Cardiac muscle cell (in vitro differentiated cells and primary cell): ENCODE results near the gene ALDH3A2. TPM values are rescaled to one million over a fixed set of nuclear protein-coding genes. Genes with fewer than 3 reads are reported as not detected.

Experiments
- DNase-seq, 2 donors: peaks; one replicate each; pipeline versions ENCODE4 v3.0.0 to v3.0.0-alpha.2; 2010 to 2017; ENCODE audit warnings: low read depth in 1 of 2, low spot score in 1 of 2
- H3K27ac ChIP-seq: fragments of 200-600 bp; sonication (generic); 2 replicates; pipeline ENCODE4 v1.5.1; 2016
- H3K27me3 ChIP-seq: fragments of 200-600 bp; sonication (generic); 2 replicates; pipeline ENCODE4 v1.6.0; 2016; ENCODE audit warnings: control low read depth
- H3K36me3 ChIP-seq: fragments of 200-600 bp; sonication (generic); 2 replicates; pipeline ENCODE4 v1.5.1; 2016; ENCODE audit warnings: control low read depth
- H3K4me1 ChIP-seq: fragments of 200-600 bp; sonication (generic); 2 replicates; pipeline ENCODE4 v1.8.1; 2017; ENCODE audit warnings: low read depth, mild to moderate bottlenecking, mixed run types
- H3K4me3 ChIP-seq: fragments of 200-600 bp; sonication (generic); 2 replicates; pipeline ENCODE4 v1.5.1; 2016; ENCODE audit warnings: mild to moderate bottlenecking
- H3K9me3 ChIP-seq: fragments of 200-600 bp; sonication (generic); 2 replicates; pipeline ENCODE4 v1.5.1; 2017; ENCODE audit warnings: low read depth, mild to moderate bottlenecking, control low read depth
- polyA plus RNA-seq: library from polyadenylated mRNA; unstranded; fragments of >200 nt; fragmentation: Nextera tagmentation; extraction: Ambion mirVana; gene quantifications from 2 replicates; pipeline ENCODE4 v1.2.1, GENCODE V29; 2016
- total RNA-seq: library from RNA; depleted of rRNA; stranded (reverse); fragments of >200 nt; gene quantifications from 2 replicates; pipeline ENCODE4 v1.2.3, GENCODE V29; 2016
- TF ChIP-seq, protein P1 (sequence below): IDR thresholded peaks from 2 replicates; pipeline ENCODE4 v1.5.1; 2012; ENCODE audit warnings: low read depth, mild to moderate bottlenecking, low read length

ALDH3A2 gene
- total and polyA plus RNA-seq, 2 experiments from 2014 or later = 75.2 to 123 TPM

DNA sequence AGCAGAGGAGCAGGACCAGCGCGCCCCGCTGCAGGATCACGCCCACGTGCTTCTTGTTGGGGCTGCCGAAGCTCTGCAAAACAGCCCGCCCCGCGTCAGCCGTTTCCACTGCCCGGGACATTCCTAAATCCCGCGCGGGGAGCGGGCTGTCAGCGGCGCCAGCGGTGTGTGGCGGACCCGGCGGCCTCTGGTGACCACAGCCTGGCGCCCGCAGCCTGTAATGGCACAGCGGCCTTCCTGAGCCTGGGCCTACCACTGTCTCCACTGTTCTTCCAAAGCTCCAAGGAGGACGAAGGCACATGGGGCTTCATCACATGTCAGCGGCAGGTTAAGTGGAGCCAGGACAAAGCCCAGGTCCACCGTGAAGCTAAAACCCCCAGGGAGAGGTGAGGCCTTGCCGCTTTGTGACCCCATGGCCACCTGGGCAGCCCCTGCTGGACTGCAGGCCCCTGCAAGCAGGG, 65.4 kb downstream of the ALDH3A2 start:
- TF ChIP-seq, protein P1, sequence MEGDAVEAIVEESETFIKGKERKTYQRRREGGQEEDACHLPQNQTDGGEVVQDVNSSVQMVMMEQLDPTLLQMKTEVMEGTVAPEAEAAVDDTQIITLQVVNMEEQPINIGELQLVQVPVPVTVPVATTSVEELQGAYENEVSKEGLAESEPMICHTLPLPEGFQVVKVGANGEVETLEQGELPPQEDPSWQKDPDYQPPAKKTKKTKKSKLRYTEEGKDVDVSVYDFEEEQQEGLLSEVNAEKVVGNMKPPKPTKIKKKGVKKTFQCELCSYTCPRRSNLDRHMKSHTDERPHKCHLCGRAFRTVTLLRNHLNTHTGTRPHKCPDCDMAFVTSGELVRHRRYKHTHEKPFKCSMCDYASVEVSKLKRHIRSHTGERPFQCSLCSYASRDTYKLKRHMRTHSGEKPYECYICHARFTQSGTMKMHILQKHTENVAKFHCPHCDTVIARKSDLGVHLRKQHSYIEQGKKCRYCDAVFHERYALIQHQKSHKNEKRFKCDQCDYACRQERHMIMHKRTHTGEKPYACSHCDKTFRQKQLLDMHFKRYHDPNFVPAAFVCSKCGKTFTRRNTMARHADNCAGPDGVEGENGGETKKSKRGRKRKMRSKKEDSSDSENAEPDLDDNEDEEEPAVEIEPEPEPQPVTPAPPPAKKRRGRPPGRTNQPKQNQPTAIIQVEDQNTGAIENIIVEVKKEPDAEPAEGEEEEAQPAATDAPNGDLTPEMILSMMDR = no peak
- Histone ChIP-seq H3K9me3 (no peaks in the 10 kb centered on the region), H3K27ac (no peak overlapping the region), H3K36me3 (no peaks in the 10 kb centered on the region), H3K4me1 (no peaks in the 10 kb centered on the region), H3K27me3 (no peaks in the 10 kb centered on the region), H3K4me3 (no peak overlapping the region)
- DNase-seq = no peak

DNA sequence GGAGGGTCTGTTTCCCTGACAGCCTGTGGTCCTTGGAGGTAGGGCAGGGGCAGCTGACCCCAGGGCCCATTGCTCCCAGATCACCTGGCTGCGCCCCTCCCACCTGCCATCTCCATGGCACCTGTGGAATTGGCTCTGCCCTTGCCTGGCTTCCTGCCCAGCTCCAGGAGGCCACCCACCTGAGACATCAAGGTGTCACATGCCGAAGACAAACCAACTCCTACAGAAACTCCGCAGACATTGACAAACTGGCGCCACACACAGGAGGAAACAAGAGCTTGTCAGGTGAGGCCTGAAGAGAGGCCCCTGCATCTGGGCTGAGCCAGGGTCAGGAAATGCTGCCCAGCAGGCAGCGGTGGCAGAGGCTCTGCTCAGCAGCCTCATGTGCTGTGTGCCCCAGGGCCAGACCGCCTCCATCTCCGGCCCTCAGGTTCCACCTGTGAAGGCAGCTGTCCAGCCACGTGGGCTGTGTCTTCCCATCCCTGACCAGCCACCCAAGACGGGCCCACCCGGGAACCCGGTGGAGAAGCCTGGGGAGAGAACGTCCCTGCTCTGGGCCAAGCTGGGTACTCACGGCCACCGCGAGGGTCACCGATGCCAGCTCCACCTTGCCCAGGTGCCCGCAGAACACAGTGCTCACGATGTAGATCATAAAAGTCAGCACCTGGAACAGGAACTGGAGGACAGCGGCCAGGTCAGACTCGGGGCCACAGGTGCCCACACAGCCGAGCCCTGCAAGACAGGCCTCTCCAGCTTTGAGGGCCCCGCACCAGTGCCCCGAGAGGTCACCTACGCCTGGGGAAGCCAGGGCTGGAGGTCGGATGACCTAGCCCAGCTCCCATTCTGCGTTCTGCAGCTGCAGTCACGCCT, 66.2 kb downstream of the ALDH3A2 start:
- H3K4me1 ChIP-seq = no peaks in the 10 kb centered on the region
- TF ChIP-seq, protein P1 = no peak
- H3K27ac ChIP-seq = no peak overlapping the region
- no peaks in the 10 kb centered on the region for H3K9me3 ChIP-seq
- no peaks in the 10 kb centered on the region for H3K36me3 ChIP-seq
- no peak for DNase-seq
- H3K27me3 ChIP-seq = no peaks in the 10 kb centered on the region
- H3K4me3 ChIP-seq = no peak overlapping the region

DNA sequence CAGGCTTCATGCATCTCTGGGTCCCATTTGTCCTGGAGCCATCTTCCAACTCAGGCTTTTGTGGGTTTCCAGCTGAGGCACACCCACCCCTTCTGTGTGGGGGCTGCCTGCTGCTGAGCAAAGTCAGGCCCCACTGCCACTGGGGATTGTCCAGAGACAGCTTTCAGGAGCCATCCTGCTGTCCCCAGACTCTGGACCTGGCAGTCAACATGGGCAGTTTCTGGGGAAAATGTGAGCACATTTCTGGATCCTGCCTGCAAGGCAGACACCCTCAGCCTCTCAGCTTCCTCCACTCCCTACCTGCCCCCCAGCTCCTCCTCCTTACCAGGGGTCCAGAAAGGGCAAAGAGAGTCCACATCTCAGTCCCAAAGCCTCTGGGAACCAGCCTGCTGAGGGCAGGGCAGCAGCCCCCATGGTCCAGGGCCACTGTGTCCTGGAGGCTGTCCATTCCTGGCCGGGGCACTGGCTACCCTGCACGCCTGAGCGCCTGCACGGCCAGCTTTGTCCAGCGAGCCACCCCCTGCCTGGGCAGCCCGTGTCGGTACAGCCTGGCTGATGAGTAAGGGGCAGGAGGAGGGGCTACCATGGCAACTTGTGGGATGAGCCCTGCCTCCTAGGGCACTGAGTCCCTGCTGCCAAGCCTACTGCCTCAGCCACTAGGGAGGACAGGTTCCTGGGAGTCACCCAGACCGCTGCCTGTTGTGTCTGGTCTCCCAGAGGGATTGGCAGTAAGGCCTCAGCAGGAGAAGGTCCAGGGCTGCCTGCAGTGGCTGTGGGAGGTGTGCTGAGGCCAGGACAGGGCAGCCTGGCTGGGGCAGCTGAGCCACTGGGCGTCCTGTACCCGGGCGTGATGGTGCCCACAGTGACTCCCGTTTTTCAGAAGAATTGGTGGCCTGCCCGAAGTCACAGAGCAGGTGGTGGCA, 67.8 kb downstream of the ALDH3A2 start, which contains the start of gene SLC47A2:
TSS of gene SLC47A2 (minus strand) at position 477 of the 923 bp plus-strand sequence. CDS start at position 448, 29 bp downstream.
- no peak for DNase-seq
- Histone ChIP-seq H3K9me3 (no peaks in the 10 kb centered on the region), H3K4me1 (peaks cover 10% of the 10 kb centered on the region), H3K27ac (no peak within 1 kb of the TSS), H3K27me3 (no peaks in the 10 kb centered on the region), H3K36me3 (no peaks in the 10 kb centered on the region), H3K4me3 (no peak within 1 kb of the TSS)
- TF ChIP-seq, protein P1 = no peak

DNA sequence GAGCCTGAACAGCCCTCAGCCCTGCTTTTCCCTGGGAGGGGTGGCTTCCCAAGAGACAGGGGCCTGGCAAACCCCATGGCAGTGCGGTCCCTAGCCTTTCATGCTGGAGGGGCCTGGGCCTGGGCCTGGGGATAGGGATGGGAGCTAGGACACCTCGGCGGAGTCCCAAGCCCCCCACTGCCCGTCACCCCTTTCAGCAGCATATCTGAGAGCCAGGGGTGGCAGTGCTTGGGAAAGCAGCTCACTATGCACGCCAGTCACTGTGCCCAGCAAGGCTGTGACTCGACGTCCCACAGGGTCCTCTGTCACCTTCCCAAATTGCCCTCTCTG, 68.4 kb downstream of the ALDH3A2 start:
- TF ChIP-seq, protein P1 = no peak
- no peaks in the 10 kb centered on the region for H3K36me3 ChIP-seq
- H3K4me1 ChIP-seq = peaks cover 10% of the 10 kb centered on the region
- H3K4me3 ChIP-seq = no peak overlapping the region
- DNase-seq = no peak
- H3K9me3 ChIP-seq = no peaks in the 10 kb centered on the region
- no peak overlapping the region for H3K27ac ChIP-seq
- no peaks in the 10 kb centered on the region for H3K27me3 ChIP-seq

DNA sequence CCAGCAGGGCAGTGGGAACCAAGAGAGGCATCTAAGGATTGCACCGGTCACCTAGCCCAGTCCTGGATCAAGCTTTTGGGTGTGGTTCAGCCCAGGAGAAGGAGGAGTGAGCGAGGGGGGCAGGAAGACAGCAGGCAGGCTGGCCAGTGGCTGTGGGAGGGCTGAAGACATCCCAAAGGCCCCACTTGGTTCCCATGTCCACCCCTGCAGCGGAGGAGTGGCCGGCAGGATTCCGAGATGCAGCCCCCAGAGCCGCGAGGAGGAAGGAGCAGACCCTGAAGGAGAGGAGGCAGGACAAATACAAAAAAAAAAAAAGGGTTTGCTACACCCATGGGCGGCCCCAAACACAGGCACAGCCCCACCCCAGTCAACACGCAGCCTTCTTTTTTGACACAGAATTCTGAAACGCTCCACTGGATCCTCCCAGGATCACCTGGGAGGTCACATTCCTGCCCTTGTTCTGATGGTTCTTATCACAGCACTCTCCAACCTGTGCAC, 68.9 kb downstream of the ALDH3A2 start:
- peaks cover 11% of the 10 kb centered on the region for H3K4me1 ChIP-seq
- no peaks in the 10 kb centered on the region for H3K36me3 ChIP-seq
- no peaks in the 10 kb centered on the region for H3K27me3 ChIP-seq
- no peaks in the 10 kb centered on the region for H3K9me3 ChIP-seq
- no peak overlapping the region for H3K4me3 ChIP-seq
- no peak overlapping the region for H3K27ac ChIP-seq
- no peak for DNase-seq
- TF ChIP-seq, protein P1 = no peak
